Left lung (tissue), 10 donors: ENCODE results near the gene SCD5. TPM values are rescaled to one million over a fixed set of nuclear protein-coding genes. Genes with fewer than 3 reads are reported as not detected.
A peak's percentile ranks its signal among the peaks of the same experiment; 100 is the strongest.

ENCODE experiments used
- ATAC-seq: fragments of 200-7000 bp; cut with Tn5 transposase; one replicate; pipeline ENCODE4 v1.9.1; 2020; ENCODE audit warnings: moderate library complexity
- DNase-seq, 4 donors: peaks; one replicate each; pipeline ENCODE4 v3.0.0-alpha.2; 2013 to 2020
- H3K27ac ChIP-seq, 2 donors: fragments of 200-600 bp; sonication (generic) in 1 of 2; one replicate each; pipeline versions ENCODE4 v1.5.0 to v1.8.0; 2020 to 2021
- H3K27me3 ChIP-seq, 2 donors: fragments of 200-600 bp; sonication (generic) in 1 of 2; one replicate each; pipeline versions ENCODE4 v1.5.0 to v1.8.0; 2020 to 2021
- H3K36me3 ChIP-seq, 2 donors: fragments of 200-600 bp; sonication (generic) in 1 of 2; one replicate each; pipeline versions ENCODE4 v1.5.0 to v1.8.0; 2020 to 2021
- H3K4me1 ChIP-seq, 2 donors: fragments of 200-600 bp; one replicate each; pipeline ENCODE4 v1.8.0; 2021
- H3K4me3 ChIP-seq, 2 donors: fragments of 200-600 bp; sonication (generic) in 1 of 2; one replicate each; pipeline versions ENCODE4 v1.5.0 to v1.8.0; 2020 to 2021; ENCODE audit warnings: mild to moderate bottlenecking in 1 of 2
- H3K9me3 ChIP-seq, 2 donors: fragments of 200-600 bp; sonication (generic) in 1 of 2; one replicate each; pipeline versions ENCODE4 v1.5.0 to v1.8.0; 2020 to 2021
- CTCF ChIP-seq, 2 donors: fragments of 200-600 bp; sonication (generic) in 1 of 2; IDR thresholded peaks; one replicate each; pipeline versions ENCODE4 v1.5.0 to v1.8.0; 2021; ENCODE audit warnings: antibody characterized with exemption in 2 of 2
- intact Hi-C, 2 donors: fragments of 100-400 bp; cut with DNase I; formaldehyde crosslinking; loops; one replicate each; pipeline versions ENCODE4 v1.11.2 to v1.14.2; 2022
- polyA plus RNA-seq, 6 donors: library from polyadenylated mRNA; unstranded; fragments of 120-200 nt; gene quantifications; one replicate each; pipeline ENCODE4 v1.2.1, GENCODE V29; 2013; ENCODE audit not compliant: insufficient read length in 6 of 6
- total RNA-seq, 2 donors: library from RNA; stranded (reverse); fragmentation: NEBNext Ultra II Directional; extraction: Animal tissue kit (Norgen Biotek cat#: 25700); gene quantifications; one replicate each; pipeline ENCODE4 v1.2.1, GENCODE V29; 2021
- donor health status: DM: no; HTN: yes; CAD: no.
- donor health status: DM: no; HTN: no; CAD: no.

The SCD5 gene
- total and polyA plus RNA-seq, 8 donors = 12.5 to 41.1 (median 35.0) TPM

DNA sequence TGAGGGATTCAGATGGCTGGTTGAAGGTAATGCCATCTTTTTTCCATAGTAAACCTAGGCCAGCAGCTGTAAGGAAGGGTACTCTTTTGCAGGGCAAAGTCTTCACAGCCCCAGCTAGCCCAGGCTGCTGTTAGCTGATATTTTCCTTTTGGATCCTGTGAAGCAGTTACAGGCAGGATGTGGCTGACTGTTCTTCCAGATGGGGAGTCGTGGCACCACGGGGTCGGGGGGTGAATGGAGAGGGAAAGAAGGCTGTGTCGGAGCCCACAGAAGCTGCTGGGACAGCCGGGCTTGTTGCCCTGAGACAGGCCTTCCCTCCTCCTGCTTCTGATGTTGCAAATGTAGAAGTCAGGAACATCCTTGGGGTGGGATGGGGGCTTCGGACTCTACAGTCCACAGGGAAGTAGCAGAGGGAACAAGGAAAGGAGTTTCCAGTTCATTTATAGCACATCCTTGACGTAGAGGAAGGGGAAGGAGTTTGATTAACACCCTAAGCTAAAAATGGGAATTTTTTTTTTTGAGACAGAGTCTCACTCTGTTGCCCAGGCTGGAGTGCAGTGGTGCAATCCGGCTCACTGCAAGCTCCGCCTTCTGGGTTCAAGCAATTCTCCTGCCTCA lies 172.2 kb downstream of the SCD5 start:
- no peaks in the 10 kb centered on the region for H3K36me3 ChIP-seq
- no peak overlapping the region for H3K27ac ChIP-seq
- intact Hi-C loops = no loop called here
- no peak for ATAC-seq
- DNase-seq = peak in 1 of 4 donors; percentile 40
- no peak overlapping the region for H3K4me3 ChIP-seq
- no peak for TF ChIP-seq CTCF (IDR thresholded peaks at IDR 0.05)
- H3K4me1 ChIP-seq = no peaks in the 10 kb centered on the region
- H3K9me3 ChIP-seq = no peaks in the 10 kb centered on the region
- no peaks in the 10 kb centered on the region for H3K27me3 ChIP-seq

- intact Hi-C loops = no loop called here
These were observed 173.8 kb downstream of the SCD5 start for GRCh38 chr4:82624819-82625218.

DNA sequence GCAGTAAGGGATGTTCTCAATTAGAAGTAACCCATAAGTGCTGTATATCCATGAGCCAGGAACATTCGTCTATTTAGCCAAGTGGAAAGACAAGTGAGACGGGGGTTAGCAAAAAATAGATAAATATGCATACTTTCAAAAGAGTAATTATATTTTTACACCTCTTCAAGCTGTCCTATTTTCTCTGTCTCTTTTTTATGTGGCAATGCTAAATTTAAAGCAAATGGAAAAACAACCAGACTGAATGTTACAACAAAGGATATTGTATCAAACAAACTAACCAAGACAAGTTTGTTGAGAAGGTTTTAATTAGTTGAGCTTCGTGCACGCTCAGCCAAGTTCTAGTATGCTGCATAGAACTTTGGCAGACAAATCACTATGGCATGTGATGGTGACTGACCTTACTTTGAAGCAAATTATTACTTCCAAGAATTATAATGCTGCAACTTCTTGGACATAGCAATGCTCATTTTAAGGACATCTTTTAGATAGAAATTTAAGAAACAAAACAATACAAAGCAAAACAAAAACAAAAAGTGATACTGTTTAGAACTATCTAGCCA lies 175.4 kb downstream of the SCD5 start:
- no peak for TF ChIP-seq CTCF (IDR thresholded peaks at IDR 0.05)
- intact Hi-C loops = no loop called here
- no peak for ATAC-seq

More at GRCh38 chr4:82624819-82625218, 173.8 kb downstream of the SCD5 start:
- DNase-seq (no peak), ATAC-seq (no peak)
- no peak overlapping the region for H3K27ac ChIP-seq
- H3K27me3 ChIP-seq = no peaks in the 10 kb centered on the region
- H3K4me3 ChIP-seq = no peak overlapping the region
- H3K9me3 ChIP-seq = no peaks in the 10 kb centered on the region
- no peaks in the 10 kb centered on the region for H3K36me3 ChIP-seq
- no peaks in the 10 kb centered on the region for H3K4me1 ChIP-seq
- no peak for TF ChIP-seq CTCF (IDR thresholded peaks at IDR 0.05)

GRCh38 chr4:82621251-82621650 lies 177.3 kb downstream of the SCD5 start:
- intact Hi-C loops = no loop called here

More for the DNA sequence above, 175.4 kb downstream of the SCD5 start:
- Histone ChIP-seq H3K9me3 (no peaks in the 10 kb centered on the region), H3K27me3 (no peaks in the 10 kb centered on the region), H3K27ac (no peak overlapping the region), H3K4me3 (no peak overlapping the region), H3K4me1 (no peaks in the 10 kb centered on the region), H3K36me3 (no peaks in the 10 kb centered on the region)
- peak in 2 of 4 donors; percentile 31 to 48 for DNase-seq

More at GRCh38 chr4:82621251-82621650, 177.3 kb downstream of the SCD5 start:
- Histone ChIP-seq H3K36me3 (no peaks in the 10 kb centered on the region), H3K27me3 (no peaks in the 10 kb centered on the region), H3K27ac (no peak overlapping the region), H3K4me3 (no peak overlapping the region), H3K9me3 (no peaks in the 10 kb centered on the region), H3K4me1 (no peaks in the 10 kb centered on the region)
- no peak for TF ChIP-seq CTCF (IDR thresholded peaks at IDR 0.05)
- ATAC-seq = no peak
- no peak for DNase-seq
